AG04450 (cell line): Measurements from ENCODE around the gene TRAF3IP3. TPM values are rescaled to one million over a fixed set of nuclear protein-coding genes. Genes with fewer than 3 reads are reported as not detected.

Experiments
- CTCF ChIA-PET: fragments of 300-600, 350-600 bp; formaldehyde crosslinking; extraction: SDS; loops from one replicate; lab custom pipeline; 2022; ENCODE audit warnings: antibody characterized with exemption, inconsistent platforms; lab: Charles Lee
- POLR2A ChIA-PET: fragments of 350-600 bp; formaldehyde crosslinking; extraction: SDS; loops from one replicate; lab custom pipeline; 2021; ENCODE audit warnings: antibody characterized with exemption, inconsistent platforms; lab: Yijun Ruan, JAX
- DNase-seq: peaks from one replicate; pipeline ENCODE4 v3.0.0-alpha.2; 2011; ENCODE audit warnings: low read depth, low spot score
- H3K27ac ChIP-seq: one replicate; pipeline ENCODE4 v1.5.1; 2012; ENCODE audit warnings: low read depth, low read length, control low read depth
- H3K27me3 ChIP-seq: one replicate; pipeline ENCODE4 v1.6.0; 2012; ENCODE audit warnings: low read length; ENCODE audit not compliant: control insufficient read depth, insufficient read depth
- H3K4me3 ChIP-seq: 2 replicates; pipeline ENCODE4 v1.5.1; 2011; ENCODE audit warnings: mild to moderate bottlenecking, low read depth, low read length, control low read depth
- H3K9me3 ChIP-seq: 2 replicates; pipeline ENCODE4 v1.5.1; 2012; ENCODE audit warnings: low read length; ENCODE audit not compliant: control insufficient read depth, insufficient read depth
- polyA plus RNA-seq: library from polyadenylated mRNA; depleted of rRNA; stranded (reverse); fragments of >200 nt; gene quantifications from 2 replicates; pipeline ENCODE4 v1.2.3, GENCODE V29; 2011
- TF ChIP-seq, protein P1 (sequence below): IDR thresholded peaks from 2 replicates; pipeline ENCODE4 v1.5.1; 2011; ENCODE audit warnings: low read depth, low read length, control low read depth, inconsistent platforms

The TRAF3IP3 gene
- polyA plus RNA-seq, 1 experiment = 0.10 TPM

DNA sequence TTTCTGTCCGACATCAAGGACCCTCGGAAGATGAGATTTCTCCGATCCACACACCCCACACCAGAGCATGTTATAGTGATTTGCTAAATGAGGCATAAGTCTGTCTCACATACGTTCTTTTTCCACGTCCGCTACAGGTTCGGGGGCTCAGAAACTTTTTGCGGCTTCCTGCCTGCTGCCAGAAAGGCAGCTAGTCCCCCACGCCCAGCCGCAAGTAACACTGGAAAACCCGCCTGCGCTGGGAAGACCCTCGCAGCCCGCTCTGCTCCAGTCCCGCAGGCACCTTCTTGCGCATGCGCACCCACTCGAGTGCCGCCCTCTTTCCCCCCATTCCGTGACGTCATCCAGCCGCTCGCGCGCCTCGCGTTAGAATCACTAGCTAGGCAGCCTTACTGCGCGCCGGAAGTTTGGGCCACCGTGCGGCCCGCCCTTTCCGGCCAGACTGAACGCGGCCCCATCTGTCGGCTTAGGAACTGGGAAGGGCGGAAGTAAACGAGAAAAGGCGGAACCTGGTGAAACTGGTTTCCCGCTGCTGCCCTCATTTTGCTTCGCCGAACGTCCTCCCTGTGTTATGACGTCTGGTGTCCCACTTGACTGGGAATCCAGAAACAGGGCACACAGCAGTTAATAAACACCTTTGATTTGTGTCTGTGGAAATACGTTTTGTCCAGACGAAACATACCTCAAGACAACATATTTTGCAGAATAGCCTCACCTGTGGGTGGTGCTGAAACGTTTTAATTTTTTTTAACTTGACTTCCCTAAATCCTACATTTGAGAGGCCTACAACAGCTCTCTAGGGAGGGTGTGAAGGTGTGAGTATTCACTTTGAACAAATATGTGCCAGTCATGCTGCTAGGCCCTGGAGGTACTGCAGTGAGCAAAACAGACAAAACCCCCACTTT is 28.7 kb downstream of the TRAF3IP3 start, which contains the start of gene C1orf74:
TSS of gene C1orf74 (minus strand) at position 295 of the 905 bp plus-strand sequence. CDS start 925 bp downstream, outside the sequence.
- CTCF ChIA-PET = interaction anchor here (1.4 to 4.4 kb wide), 3 partner anchors 15 to 42 kb away, joined by 3 to 24 read pairs (median 7); partner anchors contain the start of gene UTP25
- POLR2A ChIA-PET = interaction anchor here (0.6 to 2.0 kb wide), 4 partner anchors 16 to 80 kb away, joined by 3 to 10 read pairs (median 4); partner anchors contain the start of genes HSD11B1 and UTP25
- DNase-seq = peak; percentile 95
- Histone ChIP-seq H3K27ac (peak within 1 kb of the TSS; percentile 66), H3K4me3 (peak within 1 kb of the TSS; percentile 86), H3K9me3 (no peaks in the 10 kb centered on the region; the same call in 1 of the 2 replicates), H3K27me3 (peaks cover 2% of the 10 kb centered on the region)
- TF ChIP-seq, protein P1, sequence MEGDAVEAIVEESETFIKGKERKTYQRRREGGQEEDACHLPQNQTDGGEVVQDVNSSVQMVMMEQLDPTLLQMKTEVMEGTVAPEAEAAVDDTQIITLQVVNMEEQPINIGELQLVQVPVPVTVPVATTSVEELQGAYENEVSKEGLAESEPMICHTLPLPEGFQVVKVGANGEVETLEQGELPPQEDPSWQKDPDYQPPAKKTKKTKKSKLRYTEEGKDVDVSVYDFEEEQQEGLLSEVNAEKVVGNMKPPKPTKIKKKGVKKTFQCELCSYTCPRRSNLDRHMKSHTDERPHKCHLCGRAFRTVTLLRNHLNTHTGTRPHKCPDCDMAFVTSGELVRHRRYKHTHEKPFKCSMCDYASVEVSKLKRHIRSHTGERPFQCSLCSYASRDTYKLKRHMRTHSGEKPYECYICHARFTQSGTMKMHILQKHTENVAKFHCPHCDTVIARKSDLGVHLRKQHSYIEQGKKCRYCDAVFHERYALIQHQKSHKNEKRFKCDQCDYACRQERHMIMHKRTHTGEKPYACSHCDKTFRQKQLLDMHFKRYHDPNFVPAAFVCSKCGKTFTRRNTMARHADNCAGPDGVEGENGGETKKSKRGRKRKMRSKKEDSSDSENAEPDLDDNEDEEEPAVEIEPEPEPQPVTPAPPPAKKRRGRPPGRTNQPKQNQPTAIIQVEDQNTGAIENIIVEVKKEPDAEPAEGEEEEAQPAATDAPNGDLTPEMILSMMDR = no peak

DNA sequence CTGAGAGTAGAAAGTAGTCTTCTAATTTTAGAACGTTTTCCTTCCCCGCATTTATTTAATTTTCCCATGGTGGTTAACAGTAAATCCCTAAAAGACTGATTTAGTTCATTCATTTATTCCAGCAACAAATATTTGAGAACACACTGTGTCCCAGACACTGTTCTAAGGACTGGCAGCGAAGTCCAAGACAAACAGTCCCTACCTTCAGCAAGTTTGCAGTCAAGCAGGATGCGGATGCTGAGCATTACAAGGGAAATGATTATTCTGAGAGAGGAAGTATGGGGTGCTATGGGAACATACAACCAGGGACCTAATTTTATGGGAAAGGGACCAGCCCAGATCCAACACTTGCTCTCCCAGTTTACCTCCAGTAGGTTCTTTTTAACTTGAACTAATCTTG is 29.7 kb downstream of the TRAF3IP3 start:
- Histone ChIP-seq H3K9me3 (no peaks in the 10 kb centered on the region; the same call in 1 of the 2 replicates), H3K4me3 (no peak overlapping the region), H3K27me3 (peaks cover 2% of the 10 kb centered on the region), H3K27ac (no peak overlapping the region)
- TF ChIP-seq, protein P1 = no peak
- ChIA-PET CTCF (interaction anchor here (2.5 to 4.4 kb wide), 2 partner anchors 38 to 41 kb away, joined by 7 to 24 read pairs; partner anchors contain the start of gene UTP25), POLR2A (no interaction called here)
- DNase-seq = no peak

DNA sequence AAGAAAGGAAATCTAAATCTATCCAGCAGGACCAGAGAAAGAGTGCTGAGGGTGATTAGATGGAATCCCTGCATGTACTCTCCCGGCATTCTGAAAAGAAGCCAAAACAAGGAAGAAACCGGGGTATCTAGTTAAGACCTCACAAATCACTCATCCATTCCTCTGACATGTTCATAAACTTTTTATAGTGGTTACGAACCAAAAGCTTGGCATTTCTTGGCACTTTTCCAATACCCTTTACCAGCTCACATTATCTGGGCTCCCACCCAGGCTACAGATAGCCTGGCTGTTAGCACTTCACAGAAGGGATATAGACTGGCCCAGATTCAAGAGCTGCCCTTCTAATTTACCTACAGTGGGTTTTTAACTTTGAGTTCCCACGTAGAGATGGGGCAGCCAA is 30.3 kb downstream of the TRAF3IP3 start:
- H3K9me3 ChIP-seq = no peaks in the 10 kb centered on the region; the same call in 1 of the 2 replicates
- H3K27me3 ChIP-seq = peaks cover 2% of the 10 kb centered on the region
- no peak overlapping the region for H3K4me3 ChIP-seq
- H3K27ac ChIP-seq = no peak overlapping the region
- DNase-seq = no peak
- TF ChIP-seq, protein P1 = no peak
- ChIA-PET POLR2A (no interaction called here), CTCF (interaction anchor here (0.6 to 4.4 kb wide), 2 partner anchors 37 to 583 kb away, joined by 3 to 24 read pairs; no protein-coding TSS in a partner anchor)

GRCh38 chr1:209787551-209787950 is 31.7 kb downstream of the TRAF3IP3 start:
- no peak overlapping the region for H3K27ac ChIP-seq
- H3K4me3 ChIP-seq = no peak overlapping the region
- no peaks in the 10 kb centered on the region; the same call in 1 of the 2 replicates for H3K9me3 ChIP-seq
- CTCF ChIA-PET = interaction anchor here (0.7 to 1.7 kb wide), 4 partner anchors 20 to 574 kb away, joined by 3 to 14 read pairs (median 6); no protein-coding TSS in a partner anchor
- H3K27me3 ChIP-seq = peaks cover 2% of the 10 kb centered on the region
- no peak for DNase-seq
- POLR2A ChIA-PET = no interaction called here
- TF ChIP-seq, protein P1 = no peak

GRCh38 chr1:209789245-209789644 is 33.4 kb downstream of the TRAF3IP3 start:
- Histone ChIP-seq H3K9me3 (no peaks in the 10 kb centered on the region; the same call in 1 of the 2 replicates), H3K27me3 (peaks cover 2% of the 10 kb centered on the region), H3K4me3 (no peak overlapping the region), H3K27ac (no peak overlapping the region)
- POLR2A ChIA-PET = no interaction called here
- DNase-seq = no peak
- TF ChIP-seq, protein P1 = no peak
- CTCF ChIA-PET = no interaction called here
